Glutamatergic neuron (in vitro differentiated cells): ENCODE measurements around the gene EVC. TPM values are rescaled to one million over a fixed set of nuclear protein-coding genes. Genes with fewer than 3 reads are reported as not detected.

Experiments used
- DNase-seq: peaks from one replicate; pipeline ENCODE4 v3.0.0; 2022
- H3K27ac Mint-ChIP-seq: one replicate; pipeline ENCODE4 v1.8.0; 2020; ENCODE audit warnings: mild to moderate bottlenecking, mixed read lengths, inconsistent platforms; ENCODE audit not compliant: unreplicated experiment
- H3K27me3 Mint-ChIP-seq: one replicate; pipeline ENCODE4 v1.8.0; 2020; ENCODE audit warnings: mild to moderate bottlenecking, moderate library complexity, mixed read lengths, inconsistent platforms; ENCODE audit not compliant: unreplicated experiment
- H3K36me3 Mint-ChIP-seq: one replicate; pipeline ENCODE4 v1.8.0; 2020; ENCODE audit warnings: mild to moderate bottlenecking, mixed read lengths, inconsistent platforms; ENCODE audit not compliant: unreplicated experiment
- H3K4me1 Mint-ChIP-seq: one replicate; pipeline ENCODE4 v1.8.0; 2020; ENCODE audit warnings: mild to moderate bottlenecking, low read depth, mixed read lengths, inconsistent platforms; ENCODE audit not compliant: unreplicated experiment
- H3K4me3 Mint-ChIP-seq: one replicate; pipeline ENCODE4 v1.8.0; 2020; ENCODE audit warnings: mild to moderate bottlenecking, mixed read lengths, inconsistent platforms; ENCODE audit not compliant: unreplicated experiment
- H3K9me3 Mint-ChIP-seq: one replicate; pipeline ENCODE4 v1.8.0; 2020; ENCODE audit warnings: mild to moderate bottlenecking, moderate library complexity, mixed read lengths, inconsistent platforms; ENCODE audit not compliant: unreplicated experiment
- CTCF ChIP-seq: fragments of 200-600 bp; sonication (generic); IDR thresholded peaks from one replicate; pipeline ENCODE4 v1.5.0; 2021; ENCODE audit not compliant: partially characterized antibody, unreplicated experiment
- total RNA-seq: library from RNA; stranded (reverse); fragmentation: NEBNext Ultra II Directional; extraction: Animal tissue kit (Norgen Biotek cat#: 25700); gene quantifications from one replicate; pipeline ENCODE4 v1.2.1, GENCODE V29; 2021; ENCODE audit not compliant: unreplicated experiment

The EVC gene
- total RNA-seq, 1 donor from 2014 or later: 6.7 TPM

GRCh38 chr4:5701971-5702370, 9.0 kb upstream of the EVC start:
- H3K36me3 Mint-ChIP-seq: peaks cover 29% of the 10 kb centered on the region
- H3K4me3 Mint-ChIP-seq: no peak overlapping the region
- H3K27me3 Mint-ChIP-seq: peaks cover 4% of the 10 kb centered on the region
- DNase-seq: no peak
- peak overlapping the region; percentile 69 for H3K27ac Mint-ChIP-seq
- H3K9me3 Mint-ChIP-seq: peaks cover 12% of the 10 kb centered on the region
- no peak for TF ChIP-seq CTCF
- no peaks in the 10 kb centered on the region for H3K4me1 Mint-ChIP-seq

GRCh38 chr4:5703831-5704230, 7.2 kb upstream of the EVC start:
- Mint-ChIP-seq H3K4me1 (peaks cover 3% of the 10 kb centered on the region), H3K36me3 (peaks cover 29% of the 10 kb centered on the region), H3K4me3 (no peak overlapping the region), H3K27me3 (peaks cover 3% of the 10 kb centered on the region), H3K27ac (no peak overlapping the region), H3K9me3 (peaks cover 12% of the 10 kb centered on the region)
- TF ChIP-seq CTCF: no peak
- no peak for DNase-seq

- TF ChIP-seq CTCF: no peak
- peaks cover 29% of the 10 kb centered on the region for H3K36me3 Mint-ChIP-seq
- H3K27me3 Mint-ChIP-seq: peaks cover 3% of the 10 kb centered on the region
- no peak for DNase-seq
- peaks cover 12% of the 10 kb centered on the region for H3K9me3 Mint-ChIP-seq
- H3K4me1 Mint-ChIP-seq: peaks cover 3% of the 10 kb centered on the region
- H3K27ac Mint-ChIP-seq: no peak overlapping the region
- H3K4me3 Mint-ChIP-seq: no peak overlapping the region
Observed at GRCh38 chr4:5704276-5704675, 6.7 kb upstream of the EVC start.

- no peak for DNase-seq
- H3K27me3 Mint-ChIP-seq: peaks cover 5% of the 10 kb centered on the region
- no peak overlapping the region for H3K4me3 Mint-ChIP-seq
- H3K36me3 Mint-ChIP-seq: peaks cover 29% of the 10 kb centered on the region
- H3K27ac Mint-ChIP-seq: no peak overlapping the region
- peaks cover 7% of the 10 kb centered on the region for H3K4me1 Mint-ChIP-seq
- peaks cover 16% of the 10 kb centered on the region for H3K9me3 Mint-ChIP-seq
- TF ChIP-seq CTCF: no peak
Observed at GRCh38 chr4:5705647-5706320, 5.2 kb upstream of the EVC start.

GRCh38 chr4:5706486-5707290, 4.3 kb upstream of the EVC start:
- peaks cover 15% of the 10 kb centered on the region for H3K9me3 Mint-ChIP-seq
- H3K4me3 Mint-ChIP-seq: peak overlapping the region; percentile 80
- no peak for TF ChIP-seq CTCF
- peaks cover 7% of the 10 kb centered on the region for H3K4me1 Mint-ChIP-seq
- no peak overlapping the region for H3K27ac Mint-ChIP-seq
- peaks cover 26% of the 10 kb centered on the region for H3K36me3 Mint-ChIP-seq
- H3K27me3 Mint-ChIP-seq: peaks cover 5% of the 10 kb centered on the region
- no peak for DNase-seq
